GM12864 (cell line): ENCODE measurements around the gene MAB21L1.

Source experiments
- DNase-seq: peaks from one replicate; pipeline ENCODE4 v3.0.0-alpha.2; 2011; ENCODE audit warnings: low read depth
- H3K4me3 ChIP-seq: 2 replicates; pipeline ENCODE4 v1.5.1; 2011; ENCODE audit warnings: mild to moderate bottlenecking, low read depth, low read length, control low read depth
- CTCF ChIP-seq: IDR thresholded peaks from 2 replicates; pipeline ENCODE4 v1.5.1; 2011; ENCODE audit warnings: low read depth, mild to moderate bottlenecking, moderate library complexity, low read length, control low read depth, inconsistent platforms; ENCODE audit errors: missing control alignments

The MAB21L1 gene

DNA sequence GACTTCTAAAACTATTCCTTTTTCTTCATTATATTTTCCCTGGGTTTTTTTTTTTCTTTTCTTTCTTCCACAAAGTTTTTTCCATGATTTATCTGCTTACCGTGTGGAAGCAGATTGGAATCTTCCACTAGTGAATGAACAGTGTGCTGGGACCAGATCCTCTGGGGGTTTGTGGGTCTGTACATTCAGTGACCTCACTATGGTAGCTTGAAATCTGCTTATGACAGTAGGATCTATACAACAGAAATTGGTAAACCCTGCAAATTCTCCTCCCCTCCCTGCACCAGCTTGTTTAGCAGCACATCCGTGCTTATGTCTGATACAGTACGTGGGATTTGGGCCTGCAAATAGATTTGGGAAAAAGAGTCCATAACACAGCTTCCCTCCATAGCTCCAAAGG lies 26.0 kb upstream of the MAB21L1 start:
- H3K4me3 ChIP-seq = no peak overlapping the region
- DNase-seq = no peak
- TF ChIP-seq CTCF = no peak

DNA sequence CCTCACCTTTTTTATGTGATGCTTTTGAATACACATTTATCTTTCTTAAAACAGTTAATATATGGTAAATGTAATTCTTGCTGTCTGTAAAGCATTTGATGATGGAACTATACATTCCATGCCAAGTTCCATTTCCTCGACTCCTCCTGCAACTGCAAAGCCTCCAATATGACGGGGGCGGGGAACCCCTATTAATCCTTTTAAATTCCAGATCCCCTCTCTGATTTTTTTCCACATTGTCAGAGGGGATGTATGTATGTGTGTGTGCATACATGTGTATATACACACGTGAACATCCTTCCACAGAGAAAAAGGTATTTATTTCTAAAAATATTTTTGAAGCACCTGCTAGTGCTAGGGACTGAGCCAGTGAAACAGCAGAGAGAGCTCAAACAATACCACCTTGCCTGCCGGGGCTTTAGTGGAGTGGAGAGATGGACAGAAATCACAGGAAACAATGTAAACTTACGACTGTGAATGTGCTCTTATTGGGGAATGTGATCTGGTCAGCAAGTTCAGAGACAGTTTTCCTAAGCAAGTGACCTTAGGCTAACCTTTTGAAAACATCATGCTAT lies 25.3 kb upstream of the MAB21L1 start:
- no peak for TF ChIP-seq CTCF
- H3K4me3 ChIP-seq = no peak overlapping the region
- DNase-seq = no peak

DNA sequence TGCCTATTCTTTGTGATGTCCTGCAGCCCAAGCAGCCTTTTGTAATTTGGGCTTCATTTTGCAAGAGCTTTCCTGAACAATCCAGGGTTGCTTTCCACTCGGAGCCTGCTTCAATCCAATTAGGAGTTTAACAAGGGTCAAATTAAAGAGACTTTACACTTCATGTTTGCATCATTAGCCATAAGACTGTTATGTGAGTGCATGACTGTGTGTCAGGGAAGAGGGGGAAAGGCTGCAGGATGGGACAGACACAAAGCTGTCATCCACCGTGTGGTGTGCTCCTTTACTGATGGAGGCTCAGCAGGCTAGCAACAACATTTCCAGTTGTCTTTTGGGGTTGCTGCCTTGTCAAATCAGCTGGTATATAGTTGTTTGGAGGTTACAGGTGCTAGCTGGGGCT lies 23.7 kb upstream of the MAB21L1 start:
- no peak for DNase-seq
- no peak overlapping the region for H3K4me3 ChIP-seq
- TF ChIP-seq CTCF = no peak

- no peak for TF ChIP-seq CTCF
- no peak overlapping the region for H3K4me3 ChIP-seq
- DNase-seq = no peak
Observed at GRCh38 chr13:35499676-35500075, 23.2 kb upstream of the MAB21L1 start.

DNA sequence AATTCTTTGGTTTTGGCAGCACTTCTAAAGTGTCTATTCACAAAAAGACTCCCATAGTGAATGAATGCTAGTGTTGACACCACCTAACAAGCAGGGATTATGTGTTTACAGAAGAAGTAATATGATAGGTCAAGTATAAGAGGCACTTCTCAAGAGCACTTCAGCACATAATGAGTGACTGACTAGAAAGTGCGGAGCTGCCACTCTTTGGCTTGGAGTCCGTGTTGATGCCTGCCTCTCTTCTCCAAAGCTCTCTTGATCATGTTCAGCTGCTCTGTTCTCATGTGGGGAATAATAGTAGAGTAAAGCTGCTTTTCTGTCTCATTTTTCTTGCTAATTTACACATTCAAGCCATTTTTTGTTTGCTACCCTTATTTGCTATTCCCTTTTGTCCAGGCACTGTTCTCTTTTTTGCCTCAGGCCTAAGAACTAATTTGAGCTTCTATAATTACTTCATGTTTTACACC lies 22.7 kb upstream of the MAB21L1 start:
- no peak overlapping the region for H3K4me3 ChIP-seq
- no peak for TF ChIP-seq CTCF
- no peak for DNase-seq

DNA sequence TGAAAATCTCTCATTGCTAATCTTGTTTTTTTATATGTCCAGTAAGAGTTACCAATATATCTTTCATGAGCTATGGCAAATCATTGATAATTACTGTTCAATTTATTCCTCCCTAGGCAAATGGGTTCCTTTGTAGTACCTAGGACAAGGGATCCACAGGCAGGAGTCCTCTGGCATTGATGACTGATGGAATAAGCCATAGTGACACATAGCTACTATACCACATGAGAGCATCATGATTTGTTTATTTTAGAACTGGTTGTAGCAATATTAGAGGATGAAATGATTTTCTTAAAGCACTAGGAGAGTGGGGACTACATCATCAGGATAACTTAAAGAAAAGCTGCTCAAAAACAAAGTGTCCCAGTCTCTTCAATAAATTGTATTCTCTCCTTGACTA lies 21.7 kb upstream of the MAB21L1 start:
- no peak for DNase-seq
- H3K4me3 ChIP-seq = no peak overlapping the region
- TF ChIP-seq CTCF = no peak

DNA sequence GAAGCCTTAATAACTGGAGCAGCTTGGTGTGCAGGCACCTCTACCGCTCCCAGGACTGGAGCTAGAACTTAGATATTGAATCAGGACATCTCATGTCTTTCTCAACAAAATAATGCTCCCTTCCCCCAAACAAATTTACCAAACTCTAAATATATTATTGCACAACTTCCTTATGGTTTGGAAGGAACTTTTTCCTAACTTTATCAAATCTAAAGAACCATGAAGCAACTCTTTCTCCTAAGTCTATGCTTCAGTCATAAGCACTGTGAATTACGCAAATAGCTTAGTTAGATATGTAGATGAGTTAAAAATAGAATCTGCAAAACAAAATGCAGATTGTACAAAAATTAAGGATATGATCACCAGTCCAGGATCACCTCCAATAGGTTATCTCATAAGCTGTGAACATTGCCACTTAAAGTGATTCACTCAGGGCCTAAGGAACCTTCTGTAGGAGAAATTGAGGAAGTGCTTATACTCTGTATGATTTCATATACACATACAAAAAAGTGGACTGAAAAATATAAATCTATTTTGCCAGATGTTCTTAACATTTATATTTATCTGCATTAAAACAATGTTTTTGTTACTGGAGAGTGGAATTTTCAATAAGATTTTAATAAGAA lies 20.4 kb upstream of the MAB21L1 start:
- no peak for DNase-seq
- TF ChIP-seq CTCF = no peak
- no peak overlapping the region for H3K4me3 ChIP-seq
